Rectal smooth muscle tissue (tissue), 1 donor: ENCODE data around the gene ASB5.

Source experiments
- H3K27ac ChIP-seq: one replicate; pipeline ENCODE4 v1.7.0; 2013; ENCODE audit warnings: low read depth, low read length, inconsistent platforms
- H3K27me3 ChIP-seq: one replicate; pipeline ENCODE4 v1.7.0; 2013; ENCODE audit warnings: low read length; ENCODE audit not compliant: control insufficient read depth, insufficient read depth
- H3K36me3 ChIP-seq: one replicate; pipeline ENCODE4 v1.7.0; 2013; ENCODE audit warnings: low read length; ENCODE audit not compliant: control insufficient read depth, insufficient read depth
- H3K4me1 ChIP-seq: one replicate; pipeline ENCODE4 v1.7.0; 2013; ENCODE audit warnings: low read length; ENCODE audit not compliant: control insufficient read depth, insufficient read depth
- H3K4me3 ChIP-seq: one replicate; pipeline ENCODE4 v1.7.0; 2013; ENCODE audit warnings: low read length
- H3K9ac ChIP-seq: one replicate; pipeline ENCODE4 v1.7.0; 2013; ENCODE audit warnings: low read length

Gene ASB5

GRCh38 chr4:176207839-176208238, 61.2 kb downstream of the ASB5 start:
- Histone ChIP-seq H3K27me3 (no peaks in the 10 kb centered on the region), H3K9ac (no peak overlapping the region), H3K4me1 (no peaks in the 10 kb centered on the region), H3K36me3 (no peaks in the 10 kb centered on the region), H3K27ac (no peak overlapping the region), H3K4me3 (no peak overlapping the region)

GRCh38 chr4:176205299-176205698, 63.7 kb downstream of the ASB5 start:
- H3K4me3 ChIP-seq, result no peak overlapping the region
- H3K9ac ChIP-seq, result no peak overlapping the region
- H3K27me3 ChIP-seq, result no peaks in the 10 kb centered on the region
- no peaks in the 10 kb centered on the region for H3K36me3 ChIP-seq
- H3K27ac ChIP-seq, result no peak overlapping the region
- H3K4me1 ChIP-seq, result no peaks in the 10 kb centered on the region

- Histone ChIP-seq H3K27me3 (no peaks in the 10 kb centered on the region), H3K27ac (no peak overlapping the region), H3K36me3 (no peaks in the 10 kb centered on the region), H3K9ac (no peak overlapping the region), H3K4me3 (no peak overlapping the region), H3K4me1 (no peaks in the 10 kb centered on the region)
These were observed 70.6 kb downstream of the ASB5 start for GRCh38 chr4:176198316-176198903.

- H3K27ac ChIP-seq, result peak within 1 kb of the TSS; percentile 83
- peak within 1 kb of the TSS; percentile 61 for H3K9ac ChIP-seq
These were observed 73.6 kb downstream of the ASB5 start, which contains the start of gene SPATA4 for GRCh38 chr4:176195184-176195978. Gene SPATA4 (minus strand): TSS chr4:176195585. CDS start chr4:176195562, 23 bp downstream.

GRCh38 chr4:176193938-176194337, 75.1 kb downstream of the ASB5 start:
- Histone ChIP-seq H3K36me3 (no peaks in the 10 kb centered on the region), H3K4me3 (no peak overlapping the region), H3K27me3 (no peaks in the 10 kb centered on the region), H3K27ac (no peak overlapping the region), H3K4me1 (peaks cover 14% of the 10 kb centered on the region), H3K9ac (no peak overlapping the region)

More at GRCh38 chr4:176195184-176195978, 73.6 kb downstream of the ASB5 start, which contains the start of gene SPATA4:
- H3K36me3 ChIP-seq, result no peaks in the 10 kb centered on the region
- H3K4me1 ChIP-seq, result peaks cover 3% of the 10 kb centered on the region
- H3K4me3 ChIP-seq, result peak within 1 kb of the TSS; percentile 94
- H3K27me3 ChIP-seq, result no peaks in the 10 kb centered on the region

- no peaks in the 10 kb centered on the region for H3K27me3 ChIP-seq
- no peak overlapping the region for H3K9ac ChIP-seq
- H3K4me1 ChIP-seq, result peaks cover 15% of the 10 kb centered on the region
- no peak overlapping the region for H3K4me3 ChIP-seq
- no peaks in the 10 kb centered on the region for H3K36me3 ChIP-seq
- peak overlapping the region; percentile 40 for H3K27ac ChIP-seq
These were observed 75.9 kb downstream of the ASB5 start for GRCh38 chr4:176193126-176193525.

GRCh38 chr4:176191974-176192373, 77.0 kb downstream of the ASB5 start:
- peak overlapping the region; percentile 5 for H3K27ac ChIP-seq

GRCh38 chr4:176189891-176190795, 78.9 kb downstream of the ASB5 start:
- Histone ChIP-seq H3K36me3 (no peaks in the 10 kb centered on the region), H3K27ac (no peak overlapping the region), H3K4me1 (peaks cover 24% of the 10 kb centered on the region), H3K4me3 (no peak overlapping the region), H3K27me3 (no peaks in the 10 kb centered on the region), H3K9ac (no peak overlapping the region)

More at GRCh38 chr4:176191974-176192373, 77.0 kb downstream of the ASB5 start:
- H3K4me3 ChIP-seq, result no peak overlapping the region
- no peaks in the 10 kb centered on the region for H3K36me3 ChIP-seq
- no peaks in the 10 kb centered on the region for H3K27me3 ChIP-seq
- no peak overlapping the region for H3K9ac ChIP-seq
- H3K4me1 ChIP-seq, result peaks cover 19% of the 10 kb centered on the region

GRCh38 chr4:176188654-176189053, 80.4 kb downstream of the ASB5 start:
- Histone ChIP-seq H3K27ac (no peak overlapping the region), H3K27me3 (no peaks in the 10 kb centered on the region), H3K36me3 (no peaks in the 10 kb centered on the region), H3K4me1 (peaks cover 24% of the 10 kb centered on the region), H3K4me3 (no peak overlapping the region), H3K9ac (no peak overlapping the region)

GRCh38 chr4:176187624-176188023, 81.4 kb downstream of the ASB5 start:
- Histone ChIP-seq H3K27ac (peak overlapping the region; percentile 24), H3K9ac (no peak overlapping the region), H3K36me3 (no peaks in the 10 kb centered on the region), H3K27me3 (no peaks in the 10 kb centered on the region), H3K4me3 (no peak overlapping the region), H3K4me1 (peaks cover 24% of the 10 kb centered on the region)

GRCh38 chr4:176186671-176187395, 82.2 kb downstream of the ASB5 start:
- Histone ChIP-seq H3K36me3 (no peaks in the 10 kb centered on the region), H3K9ac (no peak overlapping the region), H3K27ac (peak overlapping the region; percentile 24), H3K4me3 (no peak overlapping the region), H3K4me1 (peaks cover 24% of the 10 kb centered on the region), H3K27me3 (no peaks in the 10 kb centered on the region)
